Vagina (tissue), 2 donors: ENCODE data around the gene IMPDH2. TPM values are rescaled to one million over a fixed set of nuclear protein-coding genes. Genes with fewer than 3 reads are reported as not detected.

Experiments
- DNase-seq, 2 donors: peaks; one replicate each; pipeline ENCODE4 v3.0.0-alpha.2; 2017; ENCODE audit errors: extremely low spot score in 2 of 2
- H3K27ac ChIP-seq: fragments of 200-600 bp; sonication (generic); one replicate; pipeline ENCODE4 v1.5.1; 2019
- H3K27me3 ChIP-seq: fragments of 200-600 bp; sonication (generic); one replicate; pipeline ENCODE4 v1.5.1; 2019
- H3K36me3 ChIP-seq, 2 donors: fragments of 200-600 bp; sonication (generic); one replicate each; pipeline ENCODE4 v1.5.1; 2017 to 2019
- H3K4me1 ChIP-seq: fragments of 200-600 bp; sonication (generic); one replicate; pipeline ENCODE4 v1.5.1; 2019
- H3K4me3 ChIP-seq, 2 donors: fragments of 200-600 bp; sonication (generic); 1 replicate in 1 of 2; 2 replicates in 1 of 2; pipeline ENCODE4 v1.5.1; 2016 to 2019
- H3K9me3 ChIP-seq: fragments of 200-600 bp; sonication (generic); one replicate; pipeline ENCODE4 v1.5.1; 2019
- CTCF ChIP-seq, 3 experiments: fragments of 450-650 bp in 2 of 3; fragments of 200-600 bp in 1 of 3; sonication (generic) in 1 of 3; IDR thresholded peaks; one replicate each; pipeline ENCODE4 v1.5.1; 2017 to 2019; ENCODE audit warnings: antibody characterized with exemption in 3 of 3, mild to moderate bottlenecking in 2 of 3, moderate library complexity in 2 of 3
- POLR2A ChIP-seq, 2 donors: fragments of 450-650 bp; IDR thresholded peaks; one replicate each; pipeline ENCODE4 v1.6.1; 2017; ENCODE audit warnings: antibody characterized with exemption in 2 of 2, mild to moderate bottlenecking in 2 of 2, moderate library complexity in 2 of 2
- POLR2AphosphoS5 ChIP-seq, 2 donors: sonication (generic); formaldehyde crosslinking; IDR thresholded peaks; one replicate each; pipeline ENCODE4 v1.9.0; 2017; ENCODE audit warnings: antibody characterized with exemption in 2 of 2, mild to moderate bottlenecking in 2 of 2, low read depth in 1 of 2; ENCODE audit not compliant: insufficient read depth in 1 of 2
- intact Hi-C: fragments of 100-400 bp; cut with DNase I; formaldehyde crosslinking; loops from one replicate; pipeline ENCODE4 v1.15.1; 2023
- total RNA-seq: library from RNA; depleted of rRNA; stranded (reverse); fragments of >200 nt; gene quantifications from one replicate; pipeline ENCODE4 v1.2.3, GENCODE V29; 2016

The IMPDH2 gene
- total RNA-seq, 1 donor from 2014 or later = 185 TPM

GRCh38 chr3:49030321-49030720, 1.1 kb upstream of the IMPDH2 start:
- no peak for DNase-seq
- Histone ChIP-seq H3K36me3 (peaks cover 0 to 45% of the 10 kb centered on the region in 2 donors), H3K4me1 (peaks cover 15% of the 10 kb centered on the region), H3K4me3 (no peak overlapping the region), H3K27me3 (no peaks in the 10 kb centered on the region), H3K27ac (no peak overlapping the region), H3K9me3 (no peaks in the 10 kb centered on the region)
- TF ChIP-seq POLR2AphosphoS5 (IDR thresholded peaks at IDR 0.05; ENCODE audit: insufficient read depth in 1 of 2, low read depth in 1 of 2) = no peak
- no peak for TF ChIP-seq CTCF (IDR thresholded peaks at IDR 0.05)
- no peak for TF ChIP-seq POLR2A (IDR thresholded peaks at IDR 0.05)
- intact Hi-C loops = no loop called here

- no peak for DNase-seq
- Histone ChIP-seq H3K4me3 (peak overlapping the region; percentile 75 to 86), H3K4me1 (peaks cover 15% of the 10 kb centered on the region), H3K27ac (peak overlapping the region; percentile 96), H3K9me3 (no peaks in the 10 kb centered on the region), H3K27me3 (no peaks in the 10 kb centered on the region), H3K36me3 (peaks cover 0 to 45% of the 10 kb centered on the region in 2 donors)
- TF ChIP-seq CTCF (IDR thresholded peaks at IDR 0.05) (no peak), POLR2A (IDR thresholded peaks at IDR 0.05) (no peak), POLR2AphosphoS5 (IDR thresholded peaks at IDR 0.05; ENCODE audit: insufficient read depth in 1 of 2, low read depth in 1 of 2) (no peak)
- intact Hi-C loops = no loop called here
These were observed 326 bp upstream of the IMPDH2 start for GRCh38 chr3:49029563-49029884.

- Histone ChIP-seq H3K9me3 (no peaks in the 10 kb centered on the region), H3K27ac (peak overlapping the region; percentile 96), H3K4me1 (peaks cover 18% of the 10 kb centered on the region), H3K27me3 (no peaks in the 10 kb centered on the region), H3K36me3 (peaks cover 0 to 49% of the 10 kb centered on the region in 2 donors), H3K4me3 (peak overlapping the region; percentile 75 to 86)
- TF ChIP-seq POLR2AphosphoS5 (IDR thresholded peaks at IDR 0.05; ENCODE audit: insufficient read depth in 1 of 2, low read depth in 1 of 2) (no peak), CTCF (IDR thresholded peaks at IDR 0.05) (no peak), POLR2A (IDR thresholded peaks at IDR 0.05) (no peak)
- no peak for DNase-seq
- intact Hi-C loops = no loop called here
These were observed 913 bp downstream of the IMPDH2 start for GRCh38 chr3:49028298-49028672.

- peak overlapping the region; percentile 96 for H3K27ac ChIP-seq
- no peaks in the 10 kb centered on the region for H3K9me3 ChIP-seq
- no peak overlapping the region for H3K4me3 ChIP-seq
- no peaks in the 10 kb centered on the region for H3K27me3 ChIP-seq
- no peak for DNase-seq
- H3K4me1 ChIP-seq = peaks cover 24% of the 10 kb centered on the region
- TF ChIP-seq CTCF (IDR thresholded peaks at IDR 0.05) = no peak
- TF ChIP-seq POLR2A (IDR thresholded peaks at IDR 0.05) = no peak
- no peak for TF ChIP-seq POLR2AphosphoS5 (IDR thresholded peaks at IDR 0.05; ENCODE audit: insufficient read depth in 1 of 2, low read depth in 1 of 2)
- H3K36me3 ChIP-seq = peaks cover 0 to 43% of the 10 kb centered on the region in 2 donors
- intact Hi-C loops = no loop called here
These were observed 1.6 kb downstream of the IMPDH2 start for GRCh38 chr3:49027634-49028033.

GRCh38 chr3:49026536-49026935, 2.7 kb downstream of the IMPDH2 start:
- H3K27ac ChIP-seq = no peak overlapping the region

More at GRCh38 chr3:49026536-49026935, 2.7 kb downstream of the IMPDH2 start:
- no peaks in the 10 kb centered on the region for H3K27me3 ChIP-seq
- peaks cover 0 to 33% of the 10 kb centered on the region in 2 donors for H3K36me3 ChIP-seq
- no peaks in the 10 kb centered on the region for H3K9me3 ChIP-seq
- no peak overlapping the region for H3K4me3 ChIP-seq
- DNase-seq = no peak
- intact Hi-C loops = no loop called here
- TF ChIP-seq CTCF (IDR thresholded peaks at IDR 0.05) (no peak), POLR2A (IDR thresholded peaks at IDR 0.05) (no peak), POLR2AphosphoS5 (IDR thresholded peaks at IDR 0.05; ENCODE audit: insufficient read depth in 1 of 2, low read depth in 1 of 2) (no peak)
- H3K4me1 ChIP-seq = peaks cover 29% of the 10 kb centered on the region
